Suprapubic skin (tissue), 4 donors: Measurements from ENCODE around the gene LRP6.

ENCODE experiments used
- CTCF ChIP-seq, 2 donors: fragments of 200-600 bp in 1 of 2; fragments of 450-650 bp in 1 of 2; sonication (generic) in 1 of 2; IDR thresholded peaks; one replicate each; pipeline ENCODE4 v1.5.1; 2016 to 2019; ENCODE audit warnings: antibody characterized with exemption in 2 of 2, mild to moderate bottlenecking in 1 of 2, moderate library complexity in 1 of 2
- POLR2A ChIP-seq, 2 donors: fragments of 450-650 bp; IDR thresholded peaks; one replicate each; pipeline ENCODE4 v1.6.1; 2017; ENCODE audit warnings: antibody characterized with exemption in 2 of 2, mild to moderate bottlenecking in 2 of 2, moderate library complexity in 2 of 2
- POLR2AphosphoS5 ChIP-seq, 3 donors: sonication (generic); formaldehyde crosslinking; IDR thresholded peaks; one replicate each; pipeline ENCODE4 v1.6.1; 2017; ENCODE audit warnings: antibody characterized with exemption in 3 of 3

DNA sequence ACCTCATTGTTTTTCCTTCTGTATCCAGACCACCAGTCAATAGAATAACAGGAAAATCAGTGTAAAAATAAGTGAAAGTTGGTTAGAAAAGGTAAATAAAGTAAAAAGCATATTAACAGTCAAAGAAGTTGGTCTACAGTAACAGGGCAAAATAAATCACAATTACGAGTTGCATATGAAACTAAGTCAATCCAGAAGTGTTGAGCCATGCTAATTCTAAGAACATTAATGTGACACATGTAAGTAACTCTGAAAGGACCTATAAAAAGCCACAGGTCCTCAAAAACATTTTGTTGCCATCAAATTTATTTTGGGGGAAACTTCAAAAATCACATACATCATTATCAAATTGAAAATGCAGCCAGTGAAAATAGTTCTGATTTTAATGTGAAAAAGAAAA is 56.4 kb downstream of the LRP6 start:
- TF ChIP-seq POLR2A (IDR thresholded peaks at IDR 0.05): no peak
- TF ChIP-seq CTCF (IDR thresholded peaks at IDR 0.05): no peak
- no peak for TF ChIP-seq POLR2AphosphoS5 (IDR thresholded peaks at IDR 0.05)
